Urinary bladder (tissue), 4 donors: ENCODE results near the gene LIPT2. TPM values are rescaled to one million over a fixed set of nuclear protein-coding genes. Genes with fewer than 3 reads are reported as not detected.
A peak's percentile ranks its signal among the peaks of the same experiment; 100 is the strongest.

Experiments
- DNase-seq: peaks from one replicate; pipeline ENCODE4 v3.0.0-alpha.2; 2015; ENCODE audit errors: extremely low spot score
- H3K27ac ChIP-seq: one replicate; pipeline ENCODE4 v1.5.1; 2013; ENCODE audit warnings: low read depth, mild to moderate bottlenecking, moderate library complexity
- H3K36me3 ChIP-seq: one replicate; pipeline ENCODE4 v1.6.1; 2013; ENCODE audit warnings: mild to moderate bottlenecking, moderate library complexity; ENCODE audit not compliant: insufficient read depth
- H3K4me1 ChIP-seq: one replicate; pipeline ENCODE4 v1.6.1; 2013; ENCODE audit warnings: mild to moderate bottlenecking, moderate library complexity; ENCODE audit not compliant: insufficient read depth
- H3K4me3 ChIP-seq: one replicate; pipeline ENCODE4 v1.5.1; 2013; ENCODE audit warnings: low read depth, low read length
- WGBS: extraction: QIAGEN DNeasy Blood & Tissue Kit; methylation state at CpG from one replicate; pipeline ENCODE4 v1.1.7; 2013; 5-methylcytosine and 5-hydroxymethylcytosine counted together
- polyA plus RNA-seq: library from polyadenylated mRNA; stranded (reverse); fragments of 200-250 nt; gene quantifications from one replicate; pipeline ENCODE4 v1.2.3, GENCODE V29; 2013
- total RNA-seq: library from RNA; depleted of rRNA; stranded (reverse); fragments of >200 nt; gene quantifications from one replicate; pipeline ENCODE4 v1.2.3, GENCODE V29; 2014
- donor health status: healthy with polysubstance abuse.
- donor health status: healthy.

Gene LIPT2
- total and polyA plus RNA-seq, 2 donors, result 2.7 to 3.3 TPM

DNA sequence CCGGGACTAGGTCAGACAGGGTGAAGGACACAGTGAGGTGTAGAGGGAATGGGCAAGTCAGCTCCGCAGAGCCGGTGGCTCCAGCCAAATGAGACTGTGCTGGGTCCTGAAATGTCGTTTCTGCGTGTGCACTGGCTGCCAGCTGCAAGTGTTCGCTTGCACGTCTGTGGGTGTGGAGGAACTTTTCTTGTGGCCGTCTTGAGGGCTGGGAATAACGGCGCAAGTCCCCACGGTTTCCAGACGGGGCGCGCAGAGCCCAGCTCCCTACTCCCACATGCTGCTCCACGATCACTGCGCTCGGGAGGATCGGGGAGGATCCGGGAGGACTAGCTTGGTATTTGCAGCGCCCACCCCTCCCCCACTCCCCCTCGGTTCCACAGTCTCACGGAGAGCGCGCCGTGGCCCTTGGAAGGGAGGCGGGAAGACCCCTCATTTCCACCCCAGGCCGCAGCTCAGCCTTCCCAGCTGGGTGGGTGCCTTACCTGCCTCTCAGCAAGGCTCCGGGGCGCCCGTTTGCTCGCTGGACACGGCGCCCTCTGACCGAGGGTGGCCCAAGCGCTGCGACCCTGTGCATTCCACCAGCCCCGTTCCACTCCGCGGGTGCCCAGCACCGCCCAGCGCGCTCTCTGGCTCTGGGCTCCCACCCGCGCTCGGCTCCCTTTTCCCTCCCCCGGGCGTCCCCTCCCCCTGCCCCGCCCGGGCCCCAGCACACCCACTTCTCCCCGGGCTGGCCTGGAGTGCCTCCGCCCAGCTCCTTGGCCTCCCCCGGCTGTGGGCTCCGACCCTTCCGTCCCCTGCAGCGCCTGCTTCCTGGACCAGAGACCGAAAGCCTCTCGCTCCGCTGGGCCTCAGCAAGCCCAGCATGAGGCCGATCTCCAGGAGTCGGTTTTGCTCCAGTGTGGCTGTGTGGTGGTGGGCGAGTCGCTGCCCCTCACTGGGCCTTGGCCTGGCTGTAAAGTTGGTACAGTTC is 26.3 kb downstream of the LIPT2 start, which contains the start of gene KCNE3:
KCNE3 (minus strand) TSS at position 634 of the 970 bp plus-strand sequence. CDS start 9,986 bp downstream, outside the sequence.
- Histone ChIP-seq H3K27ac (no peak within 1 kb of the TSS), H3K4me3 (peak within 1 kb of the TSS; percentile 57), H3K36me3 (no peaks in the 10 kb centered on the region), H3K4me1 (no peaks in the 10 kb centered on the region)
- no peak for DNase-seq
- 9% methylated on average over 62 of the region's 62 CpGs for WGBS

DNA sequence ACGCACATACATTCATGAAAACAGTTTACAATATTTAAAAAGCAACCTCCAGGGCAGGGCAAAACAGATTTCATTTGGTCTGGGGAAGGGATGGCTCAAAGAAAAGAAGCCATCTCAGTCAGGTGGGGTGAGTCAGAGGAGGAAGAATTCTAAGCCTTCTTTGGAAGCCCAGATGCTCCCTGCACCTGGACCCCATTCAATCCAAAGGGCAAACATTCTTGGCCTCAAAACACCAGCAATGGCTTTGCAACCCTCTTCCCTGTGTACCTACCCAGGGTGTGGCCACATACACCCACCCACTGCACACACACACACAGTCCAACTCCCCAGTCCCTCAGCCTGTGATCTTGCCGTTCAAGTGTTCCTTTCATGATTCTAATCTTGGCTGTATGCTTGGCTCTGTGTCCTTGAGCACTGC is 28.2 kb downstream of the LIPT2 start:
- H3K27ac ChIP-seq, result no peak overlapping the region
- DNase-seq, result no peak
- WGBS, result 69% methylated on average over 2 of the region's 2 CpGs
- no peak overlapping the region for H3K4me3 ChIP-seq
- H3K36me3 ChIP-seq, result no peaks in the 10 kb centered on the region
- no peaks in the 10 kb centered on the region for H3K4me1 ChIP-seq

DNA sequence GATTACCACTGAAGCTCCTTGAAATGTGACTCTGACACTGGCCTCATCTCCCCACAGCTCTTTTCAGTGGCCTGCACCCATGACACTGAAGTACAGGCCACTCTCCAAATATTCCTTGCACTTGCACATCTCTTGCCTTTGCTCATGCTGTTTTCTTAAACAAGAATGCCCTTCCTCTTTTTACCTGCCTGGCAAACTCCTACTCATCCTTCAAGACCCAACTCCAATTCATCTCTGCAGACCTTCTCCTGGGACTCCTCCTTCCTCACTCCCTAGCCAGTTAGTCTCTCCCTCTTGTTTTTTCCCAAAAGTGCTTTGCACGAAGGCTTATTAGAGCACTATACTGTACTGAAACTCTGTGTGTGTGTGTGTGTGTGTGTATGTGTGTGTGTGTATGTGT is 28.8 kb downstream of the LIPT2 start:
- H3K4me3 ChIP-seq, result no peak overlapping the region
- WGBS, result 92% methylated on average over 1 of the region's 1 CpG
- no peaks in the 10 kb centered on the region for H3K36me3 ChIP-seq
- H3K4me1 ChIP-seq, result no peaks in the 10 kb centered on the region
- no peak overlapping the region for H3K27ac ChIP-seq
- no peak for DNase-seq

DNA sequence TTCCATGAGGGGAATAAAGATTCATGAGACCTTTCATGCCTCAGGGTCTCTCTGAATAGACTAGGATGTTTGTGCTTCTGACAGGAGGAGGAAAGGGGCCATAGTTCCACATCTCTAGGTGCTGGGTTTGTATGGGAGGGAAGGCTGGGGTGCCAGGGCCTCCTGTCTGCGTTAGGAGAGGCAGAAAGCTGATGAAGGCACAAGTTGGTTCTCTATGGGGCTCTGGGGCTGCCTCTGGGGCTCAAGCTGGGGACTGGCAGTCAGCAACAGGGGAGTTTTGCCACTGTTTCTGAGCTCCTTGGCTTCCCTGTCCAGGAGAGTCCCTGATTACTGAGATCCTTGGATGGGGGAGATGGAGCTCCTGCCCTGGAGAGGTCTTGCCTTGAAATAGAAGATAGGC is 30.3 kb downstream of the LIPT2 start:
- H3K4me1 ChIP-seq, result no peaks in the 10 kb centered on the region
- H3K4me3 ChIP-seq, result no peak overlapping the region
- no peak overlapping the region for H3K27ac ChIP-seq
- no peak for DNase-seq
- H3K36me3 ChIP-seq, result no peaks in the 10 kb centered on the region
- WGBS, result 92% methylated on average over 1 of the region's 1 CpG

DNA sequence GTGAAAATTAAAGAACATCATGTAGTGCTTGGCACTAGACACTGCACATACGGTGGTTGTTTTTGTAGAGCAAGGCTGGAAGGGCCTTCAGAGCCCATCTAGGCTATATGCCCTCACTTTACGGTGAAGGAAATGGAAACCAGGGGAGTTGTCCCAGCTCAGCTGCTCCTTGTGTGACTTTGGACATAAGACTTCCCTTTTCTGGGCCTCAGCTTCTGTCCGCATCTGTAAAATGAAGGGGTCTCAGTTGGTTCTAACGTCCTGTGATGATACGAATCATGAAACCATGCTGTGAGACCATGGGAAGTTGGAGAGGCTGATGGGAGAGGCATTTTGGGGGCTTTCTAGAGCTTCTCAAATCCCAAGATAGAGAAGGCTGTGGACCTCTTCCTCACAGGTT is 30.9 kb downstream of the LIPT2 start:
- 83% methylated on average over 5 of the region's 5 CpGs for WGBS
- Histone ChIP-seq H3K4me3 (no peak overlapping the region), H3K4me1 (no peaks in the 10 kb centered on the region), H3K27ac (no peak overlapping the region), H3K36me3 (no peaks in the 10 kb centered on the region)
- DNase-seq, result no peak

DNA sequence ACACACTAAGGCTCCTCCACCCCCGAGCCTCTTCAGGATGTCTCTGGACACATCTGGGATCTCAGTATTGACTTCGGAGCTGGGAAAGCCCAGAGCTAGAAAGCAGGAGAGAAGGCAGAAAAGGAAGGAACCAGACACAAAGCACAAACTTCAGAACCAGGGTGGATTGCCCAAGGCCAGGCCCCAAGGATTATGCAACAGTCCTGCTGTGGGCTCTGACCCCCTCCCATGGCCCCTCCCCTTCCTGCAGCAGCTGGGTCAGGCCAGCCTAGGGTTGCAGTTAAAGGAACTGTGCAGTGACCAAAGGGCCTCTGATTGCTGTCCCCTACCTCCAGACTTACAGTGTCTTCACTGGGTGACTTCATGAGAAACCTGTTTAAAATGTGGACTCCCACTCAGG is 31.5 kb downstream of the LIPT2 start:
- no peak for DNase-seq
- Histone ChIP-seq H3K4me1 (no peaks in the 10 kb centered on the region), H3K36me3 (no peaks in the 10 kb centered on the region), H3K4me3 (no peak overlapping the region), H3K27ac (peak overlapping the region; percentile 76)
- 59% methylated on average over 2 of the region's 2 CpGs for WGBS

DNA sequence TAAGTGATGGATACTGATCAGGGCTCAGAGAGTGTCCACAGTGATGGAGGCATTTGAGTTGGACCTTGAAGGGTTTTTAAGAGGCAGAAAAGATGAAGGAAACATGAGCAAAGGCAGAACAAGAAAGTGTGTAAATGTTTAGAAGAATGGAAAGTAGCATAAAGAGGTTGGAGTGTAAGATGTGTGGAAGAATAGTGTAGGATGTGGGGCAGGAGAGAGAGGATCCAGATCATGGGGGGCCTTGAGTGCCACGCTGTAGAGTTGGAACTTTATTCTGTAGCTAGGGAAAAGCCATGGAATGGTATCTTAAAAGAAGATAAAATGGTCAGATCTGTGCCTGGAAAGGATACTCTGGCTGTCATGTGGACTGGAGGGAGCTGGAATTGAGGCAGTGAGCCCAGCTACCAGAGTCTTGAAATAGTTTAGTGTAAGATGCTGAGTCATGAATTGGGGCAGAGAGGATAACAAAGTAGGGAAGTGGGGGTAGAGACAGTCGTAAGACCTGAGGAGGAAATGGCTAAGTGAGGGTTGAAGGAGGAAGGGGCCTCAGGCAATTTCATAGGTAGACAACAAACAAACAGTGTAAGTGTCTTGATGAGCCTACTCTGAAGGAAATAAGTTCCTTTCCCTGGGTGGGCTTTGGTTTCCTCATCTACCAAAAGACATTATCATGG is 32.9 kb downstream of the LIPT2 start:
- WGBS, result 47% methylated on average over 2 of the region's 2 CpGs
- Histone ChIP-seq H3K4me1 (no peaks in the 10 kb centered on the region), H3K27ac (no peak overlapping the region), H3K36me3 (no peaks in the 10 kb centered on the region), H3K4me3 (no peak overlapping the region)
- no peak for DNase-seq

DNA sequence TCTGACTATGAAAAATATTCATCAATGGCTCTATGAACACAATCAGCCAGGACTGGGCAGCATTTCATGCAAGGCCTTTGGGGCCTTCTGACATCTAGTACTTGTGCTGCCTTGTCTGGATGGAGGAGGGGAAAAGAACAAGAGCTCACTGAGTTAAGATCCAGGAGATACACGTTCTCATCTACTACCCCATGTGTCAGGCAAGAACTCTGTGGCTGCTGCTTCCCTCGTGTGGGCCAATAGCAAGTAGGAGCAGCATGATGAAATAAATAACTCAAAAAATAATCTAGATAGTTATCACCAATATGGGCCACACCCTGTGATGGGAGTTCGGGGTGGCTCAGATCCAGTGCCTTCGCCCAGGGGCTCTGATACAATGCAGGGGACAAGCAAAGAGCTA is 33.5 kb downstream of the LIPT2 start:
- no peaks in the 10 kb centered on the region for H3K4me1 ChIP-seq
- WGBS, result 79% methylated on average over 4 of the region's 4 CpGs
- H3K36me3 ChIP-seq, result no peaks in the 10 kb centered on the region
- H3K4me3 ChIP-seq, result no peak overlapping the region
- no peak for DNase-seq
- no peak overlapping the region for H3K27ac ChIP-seq

DNA sequence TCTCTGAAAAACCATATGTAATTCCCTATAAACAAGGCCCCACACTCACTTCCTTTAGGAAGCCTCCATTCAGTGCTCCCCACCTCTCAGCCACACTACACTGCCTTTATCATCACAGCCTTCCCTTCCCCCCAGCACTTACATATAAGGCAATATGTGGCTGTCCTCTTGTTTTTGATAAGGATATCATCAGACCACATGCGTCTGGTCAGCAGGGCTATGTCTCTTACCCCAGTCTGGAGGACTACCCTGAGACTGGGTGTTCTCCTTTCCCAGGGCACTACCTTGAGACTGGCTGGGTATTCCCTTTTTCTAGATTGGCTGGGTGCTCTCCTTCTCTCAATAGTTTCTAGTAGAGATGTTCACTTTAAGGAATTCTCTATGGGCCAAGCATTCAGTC is 33.9 kb downstream of the LIPT2 start:
- DNase-seq, result no peak
- 45% methylated on average over 1 of the region's 1 CpG for WGBS
- Histone ChIP-seq H3K27ac (no peak overlapping the region), H3K4me1 (no peaks in the 10 kb centered on the region), H3K36me3 (no peaks in the 10 kb centered on the region), H3K4me3 (no peak overlapping the region)

DNA sequence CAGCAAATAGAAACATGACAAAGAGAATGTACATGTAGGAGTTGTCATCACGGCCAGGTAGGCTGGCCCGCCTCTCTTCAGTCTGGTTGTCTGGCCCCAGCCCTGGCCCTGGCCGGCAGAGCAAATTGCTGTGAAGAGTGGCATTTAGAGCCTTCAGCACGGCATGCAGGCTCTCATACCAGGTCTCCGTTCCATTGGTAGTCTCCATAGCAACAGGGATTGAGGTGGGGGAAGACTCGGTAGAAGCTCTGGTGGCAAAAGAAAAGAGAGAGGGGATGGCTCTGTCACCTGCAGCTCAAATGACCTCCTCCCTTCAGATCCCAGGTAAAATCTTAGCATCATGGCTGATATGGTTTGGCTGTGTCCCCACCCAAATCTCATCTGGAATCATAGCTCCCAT is 36.2 kb downstream of the LIPT2 start:
- no peaks in the 10 kb centered on the region for H3K4me1 ChIP-seq
- H3K36me3 ChIP-seq, result no peaks in the 10 kb centered on the region
- no peak overlapping the region for H3K27ac ChIP-seq
- no peak overlapping the region for H3K4me3 ChIP-seq
- DNase-seq, result no peak
- WGBS, result 83% methylated on average over 6 of the region's 6 CpGs

DNA sequence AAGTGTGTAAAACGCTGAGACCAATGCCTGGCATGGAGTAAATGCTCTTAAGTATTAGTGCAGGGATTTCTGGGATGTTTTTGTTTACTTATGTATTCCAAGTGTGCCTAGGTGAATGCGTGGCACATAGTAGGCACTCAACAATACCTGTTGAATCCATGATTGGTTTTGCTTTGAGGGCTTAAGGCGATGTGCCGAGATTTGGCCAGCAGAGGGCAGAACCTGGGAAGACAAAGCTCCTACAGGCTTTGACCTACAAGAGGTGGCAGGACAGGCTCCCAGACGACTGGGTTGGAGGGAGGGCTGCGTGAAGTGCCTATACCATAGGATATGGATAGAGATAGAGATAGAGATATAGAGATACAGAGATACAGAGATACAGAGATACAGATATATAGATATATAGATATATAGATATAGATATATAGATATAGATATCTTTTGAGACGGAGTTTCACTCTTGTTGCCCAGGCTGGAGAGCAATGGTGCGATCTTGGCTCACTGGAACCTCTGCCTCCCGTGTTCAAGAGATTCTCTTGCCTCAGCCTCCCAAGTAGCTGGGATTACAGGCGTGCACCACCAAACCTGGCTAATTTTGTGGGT is 40.0 kb downstream of the LIPT2 start:
- Histone ChIP-seq H3K27ac (no peak overlapping the region), H3K4me1 (no peaks in the 10 kb centered on the region), H3K36me3 (no peaks in the 10 kb centered on the region), H3K4me3 (no peak overlapping the region)
- DNase-seq, result no peak
- 44% methylated on average over 10 of the region's 10 CpGs for WGBS

DNA sequence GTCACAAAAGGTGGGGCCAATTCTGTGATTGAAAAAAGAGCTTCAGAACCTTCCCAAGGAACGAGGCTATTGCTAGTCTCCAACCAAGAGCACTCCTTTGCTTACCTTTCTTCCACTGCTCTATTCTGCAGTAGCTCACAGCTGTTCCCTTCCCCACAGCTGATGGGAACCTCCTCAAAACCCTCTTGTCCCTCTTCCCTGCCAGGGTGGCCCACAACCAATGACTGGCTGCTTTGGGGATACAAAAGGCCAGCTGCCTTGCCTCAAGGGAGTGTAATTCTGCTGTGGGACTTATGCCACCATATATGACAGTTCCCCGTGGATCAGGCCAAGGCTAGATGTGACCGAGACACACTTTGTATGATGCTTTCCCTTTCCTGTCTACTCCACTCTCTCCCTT is 41.2 kb downstream of the LIPT2 start:
- Histone ChIP-seq H3K4me1 (no peaks in the 10 kb centered on the region), H3K4me3 (no peak overlapping the region), H3K27ac (no peak overlapping the region), H3K36me3 (no peaks in the 10 kb centered on the region)
- DNase-seq, result no peak
- 71% methylated on average over 3 of the region's 3 CpGs for WGBS

DNA sequence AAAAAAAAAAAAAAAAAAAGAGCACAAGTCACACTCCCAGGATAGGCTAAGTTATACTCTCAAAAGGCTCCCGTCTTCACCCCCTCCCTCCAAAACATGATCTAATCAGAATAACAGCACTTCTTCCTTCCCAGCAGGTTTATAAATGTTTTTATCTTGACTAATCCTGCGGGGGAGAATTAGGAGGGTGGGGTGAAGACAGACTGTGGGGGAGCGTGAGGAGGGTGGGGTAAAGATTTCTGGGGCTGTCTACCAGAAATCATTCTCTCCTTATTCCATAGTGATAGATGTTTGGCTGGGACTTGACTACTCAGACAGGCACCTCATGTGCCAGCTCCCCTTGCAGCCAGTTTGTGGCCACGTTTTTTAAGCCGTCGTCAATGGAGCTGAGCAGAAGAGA is 43.2 kb downstream of the LIPT2 start:
- no peak overlapping the region for H3K27ac ChIP-seq
- no peaks in the 10 kb centered on the region for H3K4me1 ChIP-seq
- no peaks in the 10 kb centered on the region for H3K36me3 ChIP-seq
- 53% methylated on average over 6 of the region's 6 CpGs for WGBS
- no peak overlapping the region for H3K4me3 ChIP-seq
- no peak for DNase-seq
